ENCODE data around the gene LTBP3.

Gene LTBP3

DNA sequence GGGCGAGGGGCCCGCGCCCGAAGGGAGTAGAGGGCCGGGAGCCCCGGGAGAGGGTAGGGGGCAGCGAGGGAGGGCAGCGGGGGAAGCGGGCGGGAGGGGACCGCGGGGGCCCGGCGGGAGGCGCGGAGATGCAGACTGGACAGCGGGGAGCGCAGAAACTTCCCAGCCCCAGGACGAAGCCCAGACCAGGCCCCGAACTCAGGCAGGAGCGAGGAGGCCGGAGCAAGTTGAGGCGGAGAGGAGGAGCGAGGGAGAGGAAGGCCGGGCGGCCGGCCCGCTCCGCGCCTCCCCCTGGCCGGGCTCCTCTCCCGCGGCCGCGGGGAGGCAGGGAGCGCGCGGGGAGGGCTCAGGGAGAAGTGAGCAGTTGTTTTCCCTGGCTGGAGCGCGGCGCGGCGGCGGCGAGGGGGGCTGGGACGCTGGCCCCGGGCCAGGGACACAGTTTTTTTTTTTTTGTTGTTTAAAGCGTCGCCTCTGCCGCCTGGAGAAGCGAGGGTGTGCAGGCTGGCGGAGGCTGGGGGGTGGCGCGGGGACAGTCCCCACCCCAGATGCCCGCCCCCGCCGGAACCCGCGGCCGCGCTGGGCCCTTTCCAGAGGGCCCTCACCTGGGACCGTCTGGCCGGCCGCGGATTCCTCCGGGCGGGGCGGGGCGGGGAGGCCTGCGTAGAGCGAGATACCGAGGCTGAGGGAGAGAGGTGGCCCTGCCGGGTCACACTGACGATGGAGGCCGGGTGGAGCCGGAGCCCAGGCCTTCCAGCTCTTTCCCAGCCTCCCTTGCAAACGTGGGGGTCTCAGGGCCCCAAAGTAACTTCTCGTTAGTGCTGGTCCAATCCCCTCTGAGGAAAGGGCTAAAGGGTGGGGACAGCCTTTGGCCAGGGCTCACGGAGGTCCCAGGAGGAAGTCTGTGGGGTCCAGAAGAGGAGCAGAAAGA lies at the start of gene LTBP3:
Gene LTBP3 (minus strand): TSS at position 358 of the 928 bp plus-strand sequence. CDS start 400 bp downstream, outside the sequence.
- H3K4me1 ChIP-seq (ENCODE audit: insufficient read depth, low read length) = peaks cover 42% of the 10 kb centered on the region
- no peaks in the 10 kb centered on the region for H3K36me3 ChIP-seq (ENCODE audit: insufficient read depth, low read length)
- H3K9me3 ChIP-seq (ENCODE audit: control insufficient read depth, insufficient read depth, low read length) = no peaks in the 10 kb centered on the region
- peak within 1 kb of the TSS; percentile 57 for H3K9ac ChIP-seq (ENCODE audit: low read depth, low read length)

DNA sequence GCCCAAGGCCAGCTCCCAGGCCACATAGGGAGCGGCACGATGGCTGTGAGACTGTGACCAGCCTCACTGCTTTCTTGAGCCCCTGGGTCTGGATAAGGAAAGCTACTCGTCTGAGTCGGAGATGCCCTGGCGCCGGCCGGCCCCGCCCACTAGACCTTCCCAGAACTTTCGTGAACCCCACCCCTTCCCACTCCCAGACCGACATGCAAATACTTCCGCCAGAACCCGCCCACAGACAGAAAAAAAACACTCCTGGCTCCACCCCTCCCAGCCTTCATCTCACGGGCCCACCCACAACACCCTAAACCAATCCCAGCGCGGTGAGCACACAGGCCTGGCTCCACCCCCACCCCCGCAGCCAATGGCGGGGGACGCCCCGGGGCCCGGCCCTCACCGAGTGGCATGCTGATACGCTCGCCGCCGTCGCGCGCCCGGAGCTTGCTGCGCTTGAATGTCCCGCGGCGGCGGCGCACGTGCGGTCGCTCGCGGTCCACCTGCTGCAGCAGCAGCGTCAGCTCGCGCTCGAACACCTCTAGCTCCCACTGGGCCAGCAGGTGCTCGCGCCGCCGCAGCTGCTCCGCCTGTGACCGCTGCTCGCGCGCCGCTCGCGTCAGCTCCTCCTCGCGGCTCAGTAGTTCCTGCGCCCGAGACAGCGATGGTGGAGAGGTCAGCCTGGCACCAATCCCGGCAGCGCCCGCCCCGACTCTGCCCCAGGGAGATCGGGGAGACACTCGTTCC lies 48.9 kb upstream of the LTBP3 start:
- Histone ChIP-seq H3K4me1 (ENCODE audit: insufficient read depth, low read length) (peaks cover 4% of the 10 kb centered on the region; the same call in 1 of the 2 replicates), H3K9ac (ENCODE audit: low read depth, low read length) (peak overlapping the region; percentile 32; the same call in 1 of the 2 replicates), H3K9me3 (ENCODE audit: control insufficient read depth, insufficient read depth, low read length) (no peaks in the 10 kb centered on the region), H3K36me3 (ENCODE audit: insufficient read depth, low read length) (peaks cover 5% of the 10 kb centered on the region; the same call in 1 of the 2 replicates)

DNA sequence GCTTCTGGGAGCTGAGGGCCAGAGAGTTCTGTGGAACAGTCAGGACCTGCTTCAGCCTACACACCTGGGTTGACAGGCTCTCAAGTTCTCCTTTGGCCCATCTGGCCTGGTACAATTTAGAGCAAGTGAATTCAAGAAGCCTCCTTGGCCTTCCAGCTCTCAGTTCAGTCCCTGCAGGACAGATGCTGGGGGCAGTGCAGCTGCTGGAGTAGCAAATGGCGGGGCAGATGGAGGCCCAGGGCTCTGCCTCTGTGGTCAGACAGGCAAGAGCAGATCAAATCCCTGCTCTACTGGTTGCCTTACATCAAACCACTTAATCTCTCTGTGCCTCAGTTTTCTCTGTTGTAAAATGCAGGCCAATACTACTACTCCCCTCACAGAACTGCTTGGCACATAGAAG lies 46.1 kb upstream of the LTBP3 start:
- no peaks in the 10 kb centered on the region for H3K9me3 ChIP-seq (ENCODE audit: control insufficient read depth, insufficient read depth, low read length)
- H3K9ac ChIP-seq (ENCODE audit: low read depth, low read length) = no peak overlapping the region
- H3K4me1 ChIP-seq (ENCODE audit: insufficient read depth, low read length) = no peaks in the 10 kb centered on the region
- peaks cover 5% of the 10 kb centered on the region; the same call in 1 of the 2 replicates for H3K36me3 ChIP-seq (ENCODE audit: insufficient read depth, low read length)

DNA sequence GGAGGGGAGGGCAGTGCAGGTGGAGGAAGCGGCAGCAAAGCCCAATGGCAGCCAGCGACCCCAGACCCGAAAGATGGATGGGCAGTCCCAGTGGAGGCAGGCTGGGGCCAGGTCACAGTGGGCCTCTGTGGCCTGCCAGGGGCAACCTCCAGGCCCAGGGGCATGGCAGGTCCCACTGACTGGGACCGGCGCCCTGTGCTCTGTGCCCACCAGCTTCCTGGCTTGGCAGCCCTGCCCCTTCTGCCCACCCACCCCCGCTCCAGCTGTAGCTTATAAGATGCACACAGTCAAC lies 41.7 kb upstream of the LTBP3 start:
- H3K9me3 ChIP-seq (ENCODE audit: control insufficient read depth, insufficient read depth, low read length) = no peaks in the 10 kb centered on the region
- H3K36me3 ChIP-seq (ENCODE audit: insufficient read depth, low read length) = no peaks in the 10 kb centered on the region
- no peaks in the 10 kb centered on the region for H3K4me1 ChIP-seq (ENCODE audit: insufficient read depth, low read length)

DNA sequence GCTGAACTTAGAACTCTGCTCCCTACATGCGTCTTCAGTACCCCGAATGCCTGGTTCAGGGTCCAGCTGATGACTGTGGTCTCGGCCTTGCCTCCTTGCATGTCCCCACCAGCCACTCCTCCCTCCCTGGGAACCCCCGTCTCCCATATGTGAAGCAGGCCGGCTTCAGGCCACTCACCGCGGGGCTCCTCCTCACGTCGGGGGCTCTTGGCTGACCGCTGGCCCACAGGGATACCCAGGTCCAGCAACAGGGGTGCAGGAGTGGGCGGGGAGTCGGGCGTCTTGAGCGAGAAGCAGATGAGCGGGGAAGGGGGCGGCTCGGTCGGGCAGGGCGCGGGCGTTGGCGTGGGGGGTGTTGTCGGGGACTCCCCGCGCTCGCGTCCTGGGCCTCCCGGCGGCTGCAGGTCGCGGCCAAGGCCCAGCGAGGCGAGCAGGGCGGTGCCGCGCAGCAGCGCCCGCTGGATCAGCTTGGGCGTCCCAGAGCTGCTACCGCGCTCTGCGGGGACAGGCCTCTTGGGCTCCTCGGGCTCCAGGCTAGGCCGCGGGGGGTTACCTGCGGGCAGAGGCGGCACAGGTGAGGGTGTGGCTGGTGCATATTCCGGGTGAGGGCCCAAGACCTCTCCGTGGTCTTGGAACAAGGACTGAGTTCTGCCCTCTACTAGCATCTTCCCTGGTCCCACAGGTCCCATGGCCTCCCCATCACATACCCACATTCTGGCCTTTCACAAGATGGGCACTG lies 41.2 kb upstream of the LTBP3 start:
- H3K36me3 ChIP-seq (ENCODE audit: insufficient read depth, low read length) = no peaks in the 10 kb centered on the region
- H3K9me3 ChIP-seq (ENCODE audit: control insufficient read depth, insufficient read depth, low read length) = no peaks in the 10 kb centered on the region
- H3K9ac ChIP-seq (ENCODE audit: low read depth, low read length) = no peak overlapping the region
- no peaks in the 10 kb centered on the region for H3K4me1 ChIP-seq (ENCODE audit: insufficient read depth, low read length)

More for the DNA sequence above, 41.7 kb upstream of the LTBP3 start:
- H3K9ac ChIP-seq (ENCODE audit: low read depth, low read length) = no peak overlapping the region

DNA sequence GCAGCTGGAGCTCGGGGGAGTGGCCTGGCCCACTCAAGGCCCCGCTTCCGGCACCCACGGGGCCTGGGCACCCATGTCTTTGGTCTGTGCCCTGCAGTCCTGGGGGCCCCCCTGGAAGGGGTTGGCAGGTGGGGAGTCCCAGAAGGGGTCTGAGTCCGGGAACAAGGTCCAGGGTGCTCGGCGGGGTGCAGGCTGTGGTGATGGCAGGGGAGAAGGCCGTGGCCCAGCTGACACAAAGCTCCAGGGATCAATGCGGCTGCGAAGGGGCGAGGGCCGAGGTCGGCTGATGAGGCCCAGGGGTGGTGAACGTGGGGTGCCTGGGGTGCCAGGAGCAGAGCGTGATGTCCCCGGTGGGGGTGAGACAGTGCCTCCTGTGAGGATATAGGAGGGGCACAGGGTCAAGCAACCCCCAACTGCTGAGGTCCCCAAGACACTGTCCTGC lies 40.1 kb upstream of the LTBP3 start:
- Histone ChIP-seq H3K9ac (ENCODE audit: low read depth, low read length) (no peak overlapping the region), H3K36me3 (ENCODE audit: insufficient read depth, low read length) (no peaks in the 10 kb centered on the region), H3K4me1 (ENCODE audit: insufficient read depth, low read length) (no peaks in the 10 kb centered on the region; the same call in 1 of the 2 replicates), H3K9me3 (ENCODE audit: control insufficient read depth, insufficient read depth, low read length) (no peaks in the 10 kb centered on the region)

DNA sequence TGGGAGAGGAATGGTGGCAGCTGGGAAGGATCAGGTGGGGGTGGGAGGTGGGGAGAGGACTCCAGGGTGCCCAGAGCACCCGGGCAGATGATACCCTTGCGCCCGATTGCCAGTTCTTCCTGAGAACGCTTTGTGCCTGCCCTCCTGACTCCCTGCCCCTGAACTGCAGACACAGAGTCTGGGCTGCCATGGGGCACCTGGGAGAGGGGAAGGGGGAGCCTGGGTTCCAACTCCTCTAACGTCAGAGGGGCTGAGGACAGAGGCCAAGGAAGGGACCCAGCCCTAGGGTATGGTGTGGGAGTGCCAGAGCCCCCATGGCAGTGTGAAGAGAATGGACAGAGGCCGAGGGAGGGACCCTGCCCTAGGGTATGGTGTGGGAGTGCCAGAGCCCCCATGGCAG lies 38.4 kb upstream of the LTBP3 start:
- H3K4me1 ChIP-seq (ENCODE audit: insufficient read depth, low read length) = no peaks in the 10 kb centered on the region; the same call in 1 of the 2 replicates
- no peak overlapping the region for H3K9ac ChIP-seq (ENCODE audit: low read depth, low read length)
- no peaks in the 10 kb centered on the region for H3K36me3 ChIP-seq (ENCODE audit: insufficient read depth, low read length)
- H3K9me3 ChIP-seq (ENCODE audit: control insufficient read depth, insufficient read depth, low read length) = no peaks in the 10 kb centered on the region

DNA sequence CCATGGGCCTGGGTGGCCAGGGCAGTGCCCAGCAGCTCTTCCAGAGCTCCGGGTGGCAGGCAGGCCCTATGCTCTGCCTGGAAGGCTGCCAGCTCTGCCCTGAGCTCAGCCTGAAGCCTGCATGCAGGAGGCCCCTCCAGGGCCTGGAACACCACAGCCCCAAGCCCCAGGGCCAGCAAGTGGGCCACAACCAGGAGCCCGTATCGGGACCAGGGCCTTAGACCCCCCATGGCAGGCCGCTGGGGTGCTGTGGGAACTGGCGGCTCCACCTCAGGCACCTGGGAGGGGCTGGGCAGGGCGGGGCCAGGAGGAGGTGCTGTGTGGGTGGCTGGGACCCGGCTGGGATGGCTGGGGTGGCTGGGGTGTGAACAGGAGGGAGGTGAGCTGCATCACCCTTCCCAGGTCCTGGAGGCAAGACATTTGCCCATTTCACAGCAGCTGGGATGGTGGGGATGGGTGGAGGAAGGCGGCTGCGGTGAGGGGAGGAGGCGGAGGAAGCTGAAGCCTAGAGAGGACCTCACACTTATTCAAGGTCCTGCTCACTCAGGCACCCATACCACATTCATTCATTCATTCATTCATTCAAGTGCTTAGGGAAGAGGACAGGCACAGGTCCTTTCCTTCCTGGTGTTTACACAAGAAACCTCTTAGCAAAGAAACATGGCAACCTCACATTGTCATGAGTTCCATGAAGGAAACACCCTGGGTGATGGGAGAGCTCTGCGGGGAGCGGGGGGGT lies 37.6 kb upstream of the LTBP3 start, which contains the start of gene KCNK7:
Gene KCNK7 (minus strand): TSS at position 258 of the 739 bp plus-strand sequence. CDS start 28 bp downstream, at position 230.
- no peaks in the 10 kb centered on the region for H3K9me3 ChIP-seq (ENCODE audit: control insufficient read depth, insufficient read depth, low read length)
- no peak within 1 kb of the TSS for H3K9ac ChIP-seq (ENCODE audit: low read depth, low read length)
- H3K36me3 ChIP-seq (ENCODE audit: insufficient read depth, low read length) = no peaks in the 10 kb centered on the region
- no peaks in the 10 kb centered on the region; the same call in 1 of the 2 replicates for H3K4me1 ChIP-seq (ENCODE audit: insufficient read depth, low read length)

DNA sequence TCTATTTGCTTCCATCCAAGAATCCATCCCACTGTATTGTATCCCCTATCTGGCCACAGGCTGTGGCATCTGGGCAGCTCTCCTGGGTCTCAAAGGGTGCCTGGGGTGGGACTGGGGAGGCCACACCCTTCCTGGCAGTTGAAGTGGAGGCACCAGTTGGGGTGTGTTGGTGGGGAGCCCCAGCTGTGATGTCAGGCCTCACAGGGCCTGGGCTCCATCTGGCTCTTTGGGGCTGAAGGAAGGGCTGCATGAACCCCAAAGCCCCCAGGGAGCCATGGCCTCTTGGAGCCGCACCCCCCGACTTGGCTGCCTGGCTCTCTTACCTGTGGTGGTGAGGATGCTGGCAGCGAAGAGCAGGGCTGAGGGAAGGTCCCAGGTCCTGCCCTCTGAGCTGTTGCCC lies 37.0 kb upstream of the LTBP3 start:
- Histone ChIP-seq H3K9ac (ENCODE audit: low read depth, low read length) (no peak overlapping the region), H3K36me3 (ENCODE audit: insufficient read depth, low read length) (no peaks in the 10 kb centered on the region), H3K9me3 (ENCODE audit: control insufficient read depth, insufficient read depth, low read length) (no peaks in the 10 kb centered on the region), H3K4me1 (ENCODE audit: insufficient read depth, low read length) (no peaks in the 10 kb centered on the region; the same call in 1 of the 2 replicates)

DNA sequence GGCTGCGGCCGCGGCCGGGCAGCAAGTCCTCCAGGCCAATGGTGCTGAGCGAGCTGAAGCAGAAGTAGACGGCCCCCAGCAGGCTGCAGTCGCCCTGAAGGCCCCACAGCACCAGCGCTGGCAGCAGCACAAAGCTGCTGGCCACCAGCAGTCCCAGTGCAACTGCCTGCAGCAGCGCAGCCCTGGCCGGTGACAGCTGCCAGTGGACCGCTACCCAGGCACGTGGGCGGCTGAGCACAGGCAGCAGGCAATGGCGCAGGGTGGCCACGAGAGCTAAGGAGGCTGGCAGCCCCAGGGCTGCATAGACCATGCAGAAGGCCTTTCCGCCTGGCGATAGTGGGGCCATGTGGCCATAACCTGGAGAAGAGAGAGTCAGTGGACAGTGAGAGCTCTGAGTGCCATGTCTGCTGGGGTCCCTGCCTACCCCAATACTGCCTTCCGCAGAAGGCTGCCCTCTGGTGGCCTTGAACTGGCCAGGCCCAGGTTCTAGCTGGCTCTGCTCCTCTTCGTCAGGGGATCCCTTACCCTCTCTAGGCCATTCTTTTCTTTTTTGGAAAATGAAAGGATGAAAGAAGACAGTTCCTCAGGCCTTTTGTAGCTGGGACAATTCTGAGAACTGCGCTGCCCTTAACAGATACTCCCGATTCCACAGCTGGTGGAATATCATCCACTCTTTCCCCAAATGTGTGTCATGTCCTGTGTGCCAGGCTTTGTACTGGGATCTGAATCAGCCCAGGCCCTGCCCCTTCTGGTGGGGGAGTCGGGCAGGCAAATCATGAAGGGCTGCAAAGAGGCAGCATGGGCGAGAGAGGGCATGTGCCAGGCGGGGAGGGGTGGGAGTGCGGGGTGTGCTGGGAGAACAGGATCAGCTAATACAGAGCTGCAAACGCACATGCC lies 35.6 kb upstream of the LTBP3 start:
- Histone ChIP-seq H3K9me3 (ENCODE audit: control insufficient read depth, insufficient read depth, low read length) (no peaks in the 10 kb centered on the region), H3K4me1 (ENCODE audit: insufficient read depth, low read length) (peaks cover 3% of the 10 kb centered on the region; the same call in 1 of the 2 replicates), H3K9ac (ENCODE audit: low read depth, low read length) (no peak overlapping the region), H3K36me3 (ENCODE audit: insufficient read depth, low read length) (no peaks in the 10 kb centered on the region)

DNA sequence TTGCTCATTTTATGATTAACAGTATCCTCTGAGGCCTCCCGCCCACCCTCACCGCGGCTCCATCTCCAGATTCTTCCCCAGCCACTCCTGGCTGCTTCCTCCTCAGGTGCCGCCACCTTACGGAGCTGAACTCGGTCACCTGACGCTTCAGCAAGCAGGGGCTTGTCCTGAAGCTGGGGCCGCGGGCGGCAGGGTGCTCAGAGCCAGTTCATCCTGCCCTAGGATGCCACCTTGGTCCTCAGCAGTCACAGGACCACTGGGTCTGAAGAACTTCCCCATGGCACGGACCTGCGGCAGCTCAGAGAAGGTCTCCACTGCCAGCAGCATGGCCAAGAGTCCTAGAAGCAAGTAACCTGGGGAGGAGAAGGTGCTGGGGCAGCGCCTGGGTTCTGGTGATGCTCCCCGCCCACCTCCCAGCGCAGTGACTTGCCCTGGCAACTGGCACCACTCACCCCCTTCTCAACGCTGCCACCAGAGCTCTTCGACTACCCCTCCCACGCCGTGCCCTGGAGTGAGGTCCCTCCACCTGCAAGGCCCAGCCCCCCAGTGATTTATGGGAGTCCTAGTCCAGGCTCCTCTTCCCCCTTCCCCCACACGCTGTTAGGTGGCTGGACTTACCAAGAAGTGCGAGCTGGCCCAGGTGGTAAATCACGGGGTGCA lies 34.8 kb upstream of the LTBP3 start:
- Histone ChIP-seq H3K36me3 (ENCODE audit: insufficient read depth, low read length) (no peaks in the 10 kb centered on the region), H3K9me3 (ENCODE audit: control insufficient read depth, insufficient read depth, low read length) (no peaks in the 10 kb centered on the region), H3K4me1 (ENCODE audit: insufficient read depth, low read length) (peaks cover 9% of the 10 kb centered on the region; the same call in 1 of the 2 replicates), H3K9ac (ENCODE audit: low read depth, low read length) (peak overlapping the region; percentile 57; the same call in 1 of the 2 replicates)

All from ES-I3 (cell line).